HT-29 (cell line): ENCODE measurements around the gene SDCBP2. TPM values are rescaled to one million over a fixed set of nuclear protein-coding genes. Genes with fewer than 3 reads are reported as not detected.

Source experiments
- DNase-seq: peaks from one replicate; pipeline ENCODE4 v3.0.0-alpha.2; 2015; ENCODE audit warnings: low spot score
- total RNA-seq: library from RNA; depleted of rRNA; stranded (reverse); fragments of >200 nt; shearing (Covaris generic); gene quantifications from 2 replicates; pipeline ENCODE4 v1.2.3, GENCODE V29; 2014

SDCBP2 gene
- total RNA-seq, 1 experiment from 2014 or later, result 22.4 TPM

- DNase-seq, result peak; percentile 72
Observed at GRCh38 chr20:1313236-1313964, 15.5 kb downstream of the SDCBP2 start.

GRCh38 chr20:1312904-1313235 lies 16.1 kb downstream of the SDCBP2 start:
- no peak for DNase-seq

- no peak for DNase-seq
Observed at GRCh38 chr20:1312308-1312707, 16.6 kb downstream of the SDCBP2 start.

GRCh38 chr20:1310506-1311190 lies 18.3 kb downstream of the SDCBP2 start:
- DNase-seq, result no peak

- DNase-seq, result no peak
Observed at GRCh38 chr20:1310071-1310470, 18.9 kb downstream of the SDCBP2 start.

GRCh38 chr20:1309439-1309847 lies 19.5 kb downstream of the SDCBP2 start:
- no peak for DNase-seq

- DNase-seq, result no peak
Observed at GRCh38 chr20:1308702-1309095, 20.2 kb downstream of the SDCBP2 start.

- no peak for DNase-seq
Observed at GRCh38 chr20:1308067-1308701, 20.8 kb downstream of the SDCBP2 start.

- no peak for DNase-seq
Observed at GRCh38 chr20:1307571-1307971, 21.4 kb downstream of the SDCBP2 start.

GRCh38 chr20:1307171-1307570 lies 21.8 kb downstream of the SDCBP2 start:
- no peak for DNase-seq

- DNase-seq, result no peak
Observed at GRCh38 chr20:1306316-1307135, 22.4 kb downstream of the SDCBP2 start.

- no peak for DNase-seq
Observed at GRCh38 chr20:1305712-1306111, 23.2 kb downstream of the SDCBP2 start.

GRCh38 chr20:1304710-1305515 lies 24.0 kb downstream of the SDCBP2 start:
- no peak for DNase-seq

- DNase-seq, result peak; percentile 36
Observed at GRCh38 chr20:1302685-1303541, 26.0 kb downstream of the SDCBP2 start.

GRCh38 chr20:1301031-1301529 lies 27.9 kb downstream of the SDCBP2 start:
- DNase-seq, result peak; percentile 27

GRCh38 chr20:1300083-1300840 lies 28.7 kb downstream of the SDCBP2 start:
- DNase-seq, result no peak

- DNase-seq, result peak; percentile 22
Observed at GRCh38 chr20:1299522-1299921, 29.4 kb downstream of the SDCBP2 start.

- no peak for DNase-seq
Observed at GRCh38 chr20:1298888-1299511, 29.9 kb downstream of the SDCBP2 start.

- no peak for DNase-seq
Observed at GRCh38 chr20:1298166-1298565, 30.8 kb downstream of the SDCBP2 start.
